HEK293 (cell line): ENCODE results near the gene EIF4ENIF1.

ENCODE experiments used
- BCL11A ChIP-seq: fragments of 450-650 bp; formaldehyde crosslinking; IDR thresholded peaks from 2 replicates; pipeline ENCODE4 v1.5.1; 2016; ENCODE audit warnings: low read depth, missing biosample characterization, missing genetic modification characterization
- GFI1B ChIP-seq: fragments of 450-650 bp; formaldehyde crosslinking; IDR thresholded peaks from 2 replicates; pipeline ENCODE4 v1.5.1; 2016; ENCODE audit warnings: missing biosample characterization, missing genetic modification characterization
- GLI2 ChIP-seq: fragments of 450-650 bp; formaldehyde crosslinking; IDR thresholded peaks from 2 replicates; pipeline ENCODE4; 2017; ENCODE audit warnings: missing biosample characterization, missing genetic modification characterization, low read depth, borderline replicate concordance
- KLF8 ChIP-seq: fragments of 450-650 bp; formaldehyde crosslinking; IDR thresholded peaks from 2 replicates; pipeline ENCODE4 v1.5.1; 2016; ENCODE audit warnings: missing biosample characterization, missing genetic modification characterization
- KLF9 ChIP-seq: fragments of 450-650 bp; formaldehyde crosslinking; IDR thresholded peaks from 2 replicates; pipeline ENCODE4 v1.5.1; 2016; ENCODE audit warnings: missing biosample characterization, missing genetic modification characterization, low read depth
- MEIS1 ChIP-seq: sonication (generic); formaldehyde crosslinking; IDR thresholded peaks from 2 replicates; pipeline ENCODE4 v1.8.1; 2022; ENCODE audit warnings: missing genetic modification reagents, mild to moderate bottlenecking, borderline replicate concordance
- MZF1 ChIP-seq: fragments of 450-650 bp; formaldehyde crosslinking; IDR thresholded peaks from 2 replicates; pipeline ENCODE4 v1.5.1; 2017; ENCODE audit warnings: missing biosample characterization, missing genetic modification characterization, borderline replicate concordance
- REPIN1 ChIP-seq: fragments of 450-650 bp; formaldehyde crosslinking; IDR thresholded peaks from 2 replicates; pipeline ENCODE4 v1.5.1; 2017; ENCODE audit warnings: missing biosample characterization, missing genetic modification characterization, low read depth
- SALL2 ChIP-seq: fragments of 450-650 bp; formaldehyde crosslinking; IDR thresholded peaks from 2 replicates; pipeline ENCODE4 v1.5.0; 2017; ENCODE audit warnings: missing biosample characterization, mild to moderate bottlenecking, missing genetic modification characterization, borderline replicate concordance
- SCRT1 ChIP-seq: fragments of 450-650 bp; formaldehyde crosslinking; IDR thresholded peaks from 2 replicates; pipeline ENCODE4 v1.5.1; 2016; ENCODE audit warnings: missing biosample characterization, missing genetic modification characterization, borderline replicate concordance
- WT1 ChIP-seq: fragments of 450-650 bp; formaldehyde crosslinking; IDR thresholded peaks from 2 replicates; pipeline ENCODE4 v1.5.1; 2016; ENCODE audit warnings: missing biosample characterization, missing genetic modification characterization
- ZBTB20 ChIP-seq: fragments of 450-650 bp; formaldehyde crosslinking; IDR thresholded peaks from 2 replicates; pipeline ENCODE4 v1.5.1; 2016; ENCODE audit warnings: missing biosample characterization, missing genetic modification characterization
- ZBTB8A ChIP-seq: fragments of 450-650 bp; formaldehyde crosslinking; IDR thresholded peaks from 2 replicates; pipeline ENCODE4 v1.5.1; 2016; ENCODE audit warnings: missing biosample characterization, missing genetic modification characterization
- ZNF112 ChIP-seq: fragments of 450-650 bp; formaldehyde crosslinking; IDR thresholded peaks from 2 replicates; pipeline ENCODE4 v1.5.0; 2017; ENCODE audit warnings: missing biosample characterization, missing genetic modification characterization
- ZNF138 ChIP-seq: fragments of 450-650 bp; formaldehyde crosslinking; IDR thresholded peaks from 2 replicates; pipeline ENCODE4 v1.5.1; 2016; ENCODE audit warnings: missing biosample characterization, missing genetic modification characterization, borderline replicate concordance
- ZNF146 ChIP-seq: fragments of 450-650 bp; formaldehyde crosslinking; IDR thresholded peaks from 2 replicates; pipeline ENCODE4 v1.5.1; 2016; ENCODE audit warnings: missing biosample characterization, missing genetic modification characterization
- ZNF175 ChIP-seq: fragments of 450-650 bp; formaldehyde crosslinking; IDR thresholded peaks from 2 replicates; pipeline ENCODE4 v1.5.1; 2016; ENCODE audit warnings: missing biosample characterization, missing genetic modification characterization
- ZNF214 ChIP-seq: fragments of 450-650 bp; formaldehyde crosslinking; IDR thresholded peaks from 2 replicates; pipeline ENCODE4 v1.5.1; 2017; ENCODE audit warnings: missing biosample characterization, mild to moderate bottlenecking, missing genetic modification characterization, borderline replicate concordance
- ZNF354C ChIP-seq: fragments of 450-650 bp; formaldehyde crosslinking; IDR thresholded peaks from 2 replicates; pipeline ENCODE4 v1.5.1; 2016; ENCODE audit warnings: missing biosample characterization, missing genetic modification characterization, low read depth, borderline replicate concordance
- ZNF391 ChIP-seq: fragments of 450-650 bp; formaldehyde crosslinking; IDR thresholded peaks from 2 replicates; pipeline ENCODE4 v1.5.1; 2016; ENCODE audit warnings: low read depth, missing biosample characterization, missing genetic modification characterization, borderline replicate concordance
- ZNF426 ChIP-seq: fragments of 450-650 bp; formaldehyde crosslinking; IDR thresholded peaks from 2 replicates; pipeline ENCODE4 v1.5.1; 2017; ENCODE audit warnings: missing biosample characterization, missing genetic modification characterization, mild to moderate bottlenecking, inconsistent platforms, moderate library complexity
- ZNF449 ChIP-seq: fragments of 450-650 bp; formaldehyde crosslinking; IDR thresholded peaks from 2 replicates; pipeline ENCODE4 v1.5.1; 2017; ENCODE audit warnings: missing biosample characterization, mild to moderate bottlenecking, missing genetic modification characterization, moderate library complexity
- ZNF514 ChIP-seq: fragments of 450-650 bp; formaldehyde crosslinking; IDR thresholded peaks from 2 replicates; pipeline ENCODE4 v1.5.1; 2016; ENCODE audit warnings: missing biosample characterization, missing genetic modification characterization
- ZNF530 ChIP-seq: fragments of 450-650 bp; formaldehyde crosslinking; IDR thresholded peaks from 2 replicates; pipeline ENCODE4 v1.5.1; 2016; ENCODE audit warnings: low read depth, missing biosample characterization, missing genetic modification characterization
- ZNF561 ChIP-seq: fragments of 450-650 bp; IDR thresholded peaks from 2 replicates; pipeline ENCODE4 v1.5.1; 2018; ENCODE audit warnings: missing biosample characterization, missing genetic modification characterization, borderline replicate concordance
- ZNF585B ChIP-seq: fragments of 450-650 bp; formaldehyde crosslinking; IDR thresholded peaks from 2 replicates; pipeline ENCODE4 v1.5.1; 2016; ENCODE audit warnings: missing biosample characterization, missing genetic modification characterization
- ZNF600 ChIP-seq: fragments of 450-650 bp; formaldehyde crosslinking; IDR thresholded peaks from 2 replicates; pipeline ENCODE4 v1.5.1; 2016; ENCODE audit warnings: missing biosample characterization, missing genetic modification characterization
- ZNF623 ChIP-seq: fragments of 450-650 bp; formaldehyde crosslinking; IDR thresholded peaks from 2 replicates; pipeline ENCODE4 v1.5.1; 2016; ENCODE audit warnings: missing biosample characterization, missing genetic modification characterization
- ZNF747 ChIP-seq: fragments of 450-650 bp; formaldehyde crosslinking; IDR thresholded peaks from 2 replicates; pipeline ENCODE4 v1.5.1; 2016; ENCODE audit warnings: missing biosample characterization, missing genetic modification characterization
- ZNF777 ChIP-seq: fragments of 450-650 bp; formaldehyde crosslinking; IDR thresholded peaks from 2 replicates; pipeline ENCODE4 v1.5.1; 2017; ENCODE audit warnings: missing biosample characterization, missing genetic modification characterization, borderline replicate concordance
- TF ChIP-seq, protein P1 (sequence below): fragments of 450-650 bp; formaldehyde crosslinking; IDR thresholded peaks from 2 replicates; pipeline ENCODE4 v1.5.1; 2017; ENCODE audit warnings: missing biosample characterization, missing genetic modification characterization
- TF ChIP-seq, protein P2 (sequence below): fragments of 450-650 bp; IDR thresholded peaks from 2 replicates; pipeline ENCODE4 v1.5.1; 2018; ENCODE audit warnings: missing biosample characterization, missing genetic modification characterization
- TF ChIP-seq, protein P3 (sequence below): fragments of 450-650 bp; formaldehyde crosslinking; IDR thresholded peaks from 2 replicates; pipeline ENCODE4 v1.5.1; 2016; ENCODE audit warnings: missing biosample characterization, missing genetic modification characterization
- TF ChIP-seq, protein P4 (sequence below): sonication (generic); formaldehyde crosslinking; IDR thresholded peaks from 2 replicates; pipeline ENCODE4 v1.8.1; 2022; ENCODE audit warnings: mild to moderate bottlenecking, moderate library complexity, missing genetic modification reagents
- TF ChIP-seq, protein P5 (sequence below): fragments of 450-650 bp; formaldehyde crosslinking; IDR thresholded peaks from 2 replicates; pipeline ENCODE4 v1.5.1; 2017; ENCODE audit warnings: missing biosample characterization, missing genetic modification characterization

Gene EIF4ENIF1

GRCh38 chr22:31496735-31497146 is 7.1 kb upstream of the EIF4ENIF1 start (continued):
- TF ChIP-seq WT1 (0 out of 2 replicates have a peak, but pooled peaks have one; percentile 12), ZNF747 (no peak), ZBTB8A (peak; percentile 94), MZF1 (tag by site-specific recombination) (no peak), ZNF112 (tag by site-specific recombination) (no peak), ZNF146 (tag by site-specific recombination) (no peak; the same call in 1 of the 2 replicates), SCRT1 (tag by site-specific recombination) (no peak), ZNF175 (tag by site-specific recombination) (no peak), ZNF391 (tag by site-specific recombination) (no peak), ZNF138 (no peak), ZBTB20 (tag by site-specific recombination) (peak; percentile 52; the same call in 1 of the 2 replicates), REPIN1 (no peak), ZNF600 (tag by site-specific recombination) (no peak), ZNF449 (no peak), ZNF214 (tag by site-specific recombination) (no peak), ZNF623 (tag by site-specific recombination) (no peak), GLI2 (no peak), ZNF514 (tag by site-specific recombination) (no peak), ZNF777 (tag by site-specific recombination) (0 out of 2 replicates have a peak, but pooled peaks have one; percentile 27), SALL2 (tag by site-specific recombination) (no peak), BCL11A (tag by site-specific recombination) (no peak), ZNF354C (tag by site-specific recombination) (no peak), KLF8 (tag by site-specific recombination) (no peak), ZNF426 (tag by site-specific recombination) (no peak), KLF9 (no peak), ZNF561 (tag by site-specific recombination) (no peak), ZNF530 (tag by site-specific recombination) (no peak), ZNF585B (tag by site-specific recombination) (no peak), GFI1B (tag by site-specific recombination) (no peak), MEIS1 (no peak)
- TF ChIP-seq, protein P1, sequence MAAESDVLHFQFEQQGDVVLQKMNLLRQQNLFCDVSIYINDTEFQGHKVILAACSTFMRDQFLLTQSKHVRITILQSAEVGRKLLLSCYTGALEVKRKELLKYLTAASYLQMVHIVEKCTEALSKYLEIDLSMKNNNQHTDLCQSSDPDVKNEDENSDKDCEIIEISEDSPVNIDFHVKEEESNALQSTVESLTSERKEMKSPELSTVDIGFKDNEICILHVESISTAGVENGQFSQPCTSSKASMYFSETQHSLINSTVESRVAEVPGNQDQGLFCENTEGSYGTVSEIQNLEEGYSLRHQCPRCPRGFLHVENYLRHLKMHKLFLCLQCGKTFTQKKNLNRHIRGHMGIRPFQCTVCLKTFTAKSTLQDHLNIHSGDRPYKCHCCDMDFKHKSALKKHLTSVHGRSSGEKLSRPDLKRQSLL (tag by site-specific recombination), result no peak
- TF ChIP-seq, protein P2, sequence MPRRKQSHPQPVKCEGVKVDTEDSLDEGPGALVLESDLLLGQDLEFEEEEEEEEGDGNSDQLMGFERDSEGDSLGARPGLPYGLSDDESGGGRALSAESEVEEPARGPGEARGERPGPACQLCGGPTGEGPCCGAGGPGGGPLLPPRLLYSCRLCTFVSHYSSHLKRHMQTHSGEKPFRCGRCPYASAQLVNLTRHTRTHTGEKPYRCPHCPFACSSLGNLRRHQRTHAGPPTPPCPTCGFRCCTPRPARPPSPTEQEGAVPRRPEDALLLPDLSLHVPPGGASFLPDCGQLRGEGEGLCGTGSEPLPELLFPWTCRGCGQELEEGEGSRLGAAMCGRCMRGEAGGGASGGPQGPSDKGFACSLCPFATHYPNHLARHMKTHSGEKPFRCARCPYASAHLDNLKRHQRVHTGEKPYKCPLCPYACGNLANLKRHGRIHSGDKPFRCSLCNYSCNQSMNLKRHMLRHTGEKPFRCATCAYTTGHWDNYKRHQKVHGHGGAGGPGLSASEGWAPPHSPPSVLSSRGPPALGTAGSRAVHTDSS (tag by site-specific recombination), result no peak
- TF ChIP-seq, protein P3, sequence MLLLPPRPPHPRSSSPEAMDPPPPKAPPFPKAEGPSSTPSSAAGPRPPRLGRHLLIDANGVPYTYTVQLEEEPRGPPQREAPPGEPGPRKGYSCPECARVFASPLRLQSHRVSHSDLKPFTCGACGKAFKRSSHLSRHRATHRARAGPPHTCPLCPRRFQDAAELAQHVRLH, result no peak
- TF ChIP-seq, protein P4, sequence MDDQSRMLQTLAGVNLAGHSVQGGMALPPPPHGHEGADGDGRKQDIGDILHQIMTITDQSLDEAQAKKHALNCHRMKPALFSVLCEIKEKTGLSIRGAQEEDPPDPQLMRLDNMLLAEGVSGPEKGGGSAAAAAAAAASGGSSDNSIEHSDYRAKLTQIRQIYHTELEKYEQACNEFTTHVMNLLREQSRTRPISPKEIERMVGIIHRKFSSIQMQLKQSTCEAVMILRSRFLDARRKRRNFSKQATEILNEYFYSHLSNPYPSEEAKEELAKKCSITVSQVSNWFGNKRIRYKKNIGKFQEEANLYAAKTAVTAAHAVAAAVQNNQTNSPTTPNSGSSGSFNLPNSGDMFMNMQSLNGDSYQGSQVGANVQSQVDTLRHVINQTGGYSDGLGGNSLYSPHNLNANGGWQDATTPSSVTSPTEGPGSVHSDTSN (CRISPR knock-in tag), result no peak
- TF ChIP-seq, protein P5, sequence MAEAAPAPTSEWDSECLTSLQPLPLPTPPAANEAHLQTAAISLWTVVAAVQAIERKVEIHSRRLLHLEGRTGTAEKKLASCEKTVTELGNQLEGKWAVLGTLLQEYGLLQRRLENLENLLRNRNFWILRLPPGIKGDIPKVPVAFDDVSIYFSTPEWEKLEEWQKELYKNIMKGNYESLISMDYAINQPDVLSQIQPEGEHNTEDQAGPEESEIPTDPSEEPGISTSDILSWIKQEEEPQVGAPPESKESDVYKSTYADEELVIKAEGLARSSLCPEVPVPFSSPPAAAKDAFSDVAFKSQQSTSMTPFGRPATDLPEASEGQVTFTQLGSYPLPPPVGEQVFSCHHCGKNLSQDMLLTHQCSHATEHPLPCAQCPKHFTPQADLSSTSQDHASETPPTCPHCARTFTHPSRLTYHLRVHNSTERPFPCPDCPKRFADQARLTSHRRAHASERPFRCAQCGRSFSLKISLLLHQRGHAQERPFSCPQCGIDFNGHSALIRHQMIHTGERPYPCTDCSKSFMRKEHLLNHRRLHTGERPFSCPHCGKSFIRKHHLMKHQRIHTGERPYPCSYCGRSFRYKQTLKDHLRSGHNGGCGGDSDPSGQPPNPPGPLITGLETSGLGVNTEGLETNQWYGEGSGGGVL (tag by site-specific recombination), result 0 out of 2 replicates have a peak, but pooled peaks have one; percentile 5
